Measurements from ENCODE around the gene BIRC3.

The BIRC3 gene

DNA sequence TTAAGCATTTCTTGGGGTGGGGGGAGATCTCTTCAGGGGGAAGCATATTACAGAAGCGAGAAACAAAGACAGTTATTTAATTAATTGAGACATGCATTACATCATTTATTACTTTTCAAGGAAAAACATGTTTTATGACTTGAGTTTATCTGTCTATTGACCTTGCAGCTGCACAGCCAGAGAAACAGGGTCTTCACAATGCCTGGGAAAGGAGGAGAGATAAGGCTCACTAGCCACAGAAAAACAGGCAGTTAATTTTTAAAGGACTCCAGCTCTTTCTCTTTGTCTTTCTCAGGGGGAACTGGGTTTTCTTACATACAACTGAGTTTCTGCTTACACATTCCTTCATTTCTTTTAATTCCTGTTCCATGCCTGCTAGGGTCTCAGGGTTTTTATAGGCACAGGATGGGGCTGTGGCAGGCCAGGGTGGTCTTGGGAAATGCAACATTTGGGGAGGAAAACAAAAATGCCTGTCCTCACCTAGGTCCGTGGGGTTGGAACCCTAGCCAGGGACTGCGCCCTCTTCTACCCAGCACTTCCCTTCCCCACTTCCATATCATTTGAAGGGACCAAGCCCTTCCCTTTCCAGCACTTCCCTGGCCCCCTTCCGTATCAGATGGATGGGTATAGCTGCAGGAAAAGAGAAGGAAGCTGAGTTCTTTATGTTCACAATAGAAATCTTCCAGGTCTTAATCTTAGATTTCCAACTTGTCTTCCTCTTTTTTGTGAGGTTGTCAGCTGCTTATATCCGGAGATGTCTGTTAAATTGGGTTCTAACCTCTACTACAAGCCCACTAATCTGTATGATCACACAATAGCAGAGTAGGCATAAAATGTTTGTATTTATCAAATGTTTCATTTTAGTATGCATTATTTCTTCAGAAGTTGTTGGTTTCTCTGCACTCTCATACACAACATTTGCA lies 68.1 kb downstream of the BIRC3 start:
- no peak overlapping the region for H3K27ac ChIP-seq (ENCODE audit: insufficient read depth, low read depth, low read length, poor library complexity, severe bottlenecking)
- no peak overlapping the region for H3K4me3 ChIP-seq (ENCODE audit: insufficient read depth, low read depth, low read length)
- WGBS, 2 experiments = 88 to 95% methylated on average over 3 to 4 of the region's 5 CpGs
- H3K36me3 ChIP-seq (ENCODE audit: control insufficient read depth, insufficient read depth, low read length) = peaks cover 2% of the 10 kb centered on the region
- H3K27me3 ChIP-seq (ENCODE audit: control insufficient read depth, insufficient read depth, low read length, poor library complexity, severe bottlenecking) = no peaks in the 10 kb centered on the region
- peaks cover 4% of the 10 kb centered on the region for H3K4me1 ChIP-seq (ENCODE audit: control insufficient read depth, insufficient read depth, low read length)
- no peaks in the 10 kb centered on the region for H3K9me3 ChIP-seq (ENCODE audit: control insufficient read depth, low read length)

GRCh38 chr11:102386136-102386734 lies 69.0 kb downstream of the BIRC3 start:
- no peaks in the 10 kb centered on the region for H3K27me3 ChIP-seq (ENCODE audit: control insufficient read depth, insufficient read depth, low read length, poor library complexity, severe bottlenecking)
- peaks cover 4% of the 10 kb centered on the region for H3K4me1 ChIP-seq (ENCODE audit: control insufficient read depth, insufficient read depth, low read length)
- 100% methylated on average over 2 of the region's 2 CpGs; no CpG with 5 or more reads in 1 of the 2 experiments for WGBS, 2 experiments
- no peak overlapping the region for H3K27ac ChIP-seq (ENCODE audit: insufficient read depth, low read depth, low read length, poor library complexity, severe bottlenecking)
- H3K36me3 ChIP-seq (ENCODE audit: control insufficient read depth, insufficient read depth, low read length) = no peaks in the 10 kb centered on the region
- no peaks in the 10 kb centered on the region for H3K9me3 ChIP-seq (ENCODE audit: control insufficient read depth, low read length)
- no peak overlapping the region for H3K4me3 ChIP-seq (ENCODE audit: insufficient read depth, low read depth, low read length)

GRCh38 chr11:102387043-102387781 lies 69.9 kb downstream of the BIRC3 start:
- no peak overlapping the region for H3K4me3 ChIP-seq (ENCODE audit: insufficient read depth, low read depth, low read length)
- WGBS, 2 experiments = 84 to 97% methylated on average over 6 to 8 of the region's 8 CpGs

More at GRCh38 chr11:102387043-102387781, 69.9 kb downstream of the BIRC3 start:
- Histone ChIP-seq H3K27ac (ENCODE audit: insufficient read depth, low read depth, low read length, poor library complexity, severe bottlenecking) (no peak overlapping the region), H3K36me3 (ENCODE audit: control insufficient read depth, insufficient read depth, low read length) (no peaks in the 10 kb centered on the region), H3K4me1 (ENCODE audit: control insufficient read depth, insufficient read depth, low read length) (peaks cover 4% of the 10 kb centered on the region), H3K27me3 (ENCODE audit: control insufficient read depth, insufficient read depth, low read length, poor library complexity, severe bottlenecking) (no peaks in the 10 kb centered on the region), H3K9me3 (ENCODE audit: control insufficient read depth, low read length) (no peaks in the 10 kb centered on the region)

All from ectodermal cell (in vitro differentiated cells).